Adrenal gland (tissue), 5 donors: ENCODE results near the gene HECW1.

Source experiments
- POLR2A ChIP-seq, 2 donors: fragments of 450-650 bp; IDR thresholded peaks; one replicate each; pipeline ENCODE4 v1.6.1; 2017; ENCODE audit warnings: antibody characterized with exemption in 2 of 2, mild to moderate bottlenecking in 2 of 2, moderate library complexity in 1 of 2
- TF ChIP-seq, protein P1 (sequence below), 6 experiments: fragments of 450-650 bp in 4 of 6; fragments of 200-600 bp in 2 of 6; sonication (generic) in 1 of 6; IDR thresholded peaks; 1 replicate in 5 of 6; 2 replicates in 1 of 6; pipeline versions ENCODE4 v1.5.1 to v1.8.0; 2016 to 2021; ENCODE audit warnings: antibody characterized with exemption in 6 of 6, mild to moderate bottlenecking in 2 of 6, moderate library complexity in 1 of 6
- donor health status: DM: no; HTN: no; CAD: no.

DNA sequence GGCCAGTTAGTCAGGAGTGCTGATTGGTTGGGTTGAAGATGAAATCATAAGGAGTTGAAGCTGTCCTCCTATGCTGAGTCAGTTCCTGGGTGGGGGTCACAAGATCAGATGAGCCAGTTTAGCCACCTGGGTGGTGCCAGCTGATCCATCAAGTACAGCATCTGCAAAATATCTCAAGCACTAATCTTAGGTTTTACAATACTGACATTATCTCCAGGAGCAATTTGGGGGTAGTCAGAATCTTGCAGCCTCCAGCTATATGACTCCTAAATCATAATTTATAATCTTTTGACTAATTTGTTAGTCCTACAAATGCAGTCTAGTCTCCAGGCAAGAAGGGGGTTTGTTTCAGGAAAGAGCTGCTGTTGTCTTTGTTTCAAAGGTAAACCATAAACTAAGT is 286.4 kb downstream of the HECW1 start:
- TF ChIP-seq POLR2A (IDR thresholded peaks at IDR 0.05), result no peak
- TF ChIP-seq, protein P1, sequence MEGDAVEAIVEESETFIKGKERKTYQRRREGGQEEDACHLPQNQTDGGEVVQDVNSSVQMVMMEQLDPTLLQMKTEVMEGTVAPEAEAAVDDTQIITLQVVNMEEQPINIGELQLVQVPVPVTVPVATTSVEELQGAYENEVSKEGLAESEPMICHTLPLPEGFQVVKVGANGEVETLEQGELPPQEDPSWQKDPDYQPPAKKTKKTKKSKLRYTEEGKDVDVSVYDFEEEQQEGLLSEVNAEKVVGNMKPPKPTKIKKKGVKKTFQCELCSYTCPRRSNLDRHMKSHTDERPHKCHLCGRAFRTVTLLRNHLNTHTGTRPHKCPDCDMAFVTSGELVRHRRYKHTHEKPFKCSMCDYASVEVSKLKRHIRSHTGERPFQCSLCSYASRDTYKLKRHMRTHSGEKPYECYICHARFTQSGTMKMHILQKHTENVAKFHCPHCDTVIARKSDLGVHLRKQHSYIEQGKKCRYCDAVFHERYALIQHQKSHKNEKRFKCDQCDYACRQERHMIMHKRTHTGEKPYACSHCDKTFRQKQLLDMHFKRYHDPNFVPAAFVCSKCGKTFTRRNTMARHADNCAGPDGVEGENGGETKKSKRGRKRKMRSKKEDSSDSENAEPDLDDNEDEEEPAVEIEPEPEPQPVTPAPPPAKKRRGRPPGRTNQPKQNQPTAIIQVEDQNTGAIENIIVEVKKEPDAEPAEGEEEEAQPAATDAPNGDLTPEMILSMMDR (IDR thresholded peaks at IDR 0.05), result no peak
